ENCODE measurements around the gene ZNF521. TPM values are rescaled to one million over a fixed set of nuclear protein-coding genes. Genes with fewer than 3 reads are reported as not detected.

The ZNF521 gene
- polyA plus RNA-seq, 3 donors, result 0.07 to 0.20 TPM; not detected in 1

GRCh38 chr18:25283781-25284180 is 68.2 kb downstream of the ZNF521 start:
- Histone ChIP-seq H4K20me1 (ENCODE audit: insufficient read depth, low read length) (no peaks in the 10 kb centered on the region), H3K4me2 (replicated peaks; ENCODE audit: extremely low read depth, low read length, poor library complexity, severe bottlenecking) (no peak overlapping the region), H3K4me1 (ENCODE audit: control insufficient read depth in 1 of 2, insufficient read depth in 2 of 2, low read length in 2 of 2) (peaks cover 3 to 11% of the 10 kb centered on the region in 2 donors), H3K27me3 (ENCODE audit: control insufficient read depth in 2 of 2, insufficient read depth in 2 of 2, low read length in 2 of 2) (no peaks in the 10 kb centered on the region), H3K79me2 (ENCODE audit: insufficient read depth, low read length) (no peaks in the 10 kb centered on the region), H3K4me3 (replicated peaks in 1 of 3; ENCODE audit: low read depth in 2 of 3, low read length in 3 of 3) (no peak overlapping the region), H3K27ac (ENCODE audit: low read depth in 1 of 2, low read length in 2 of 2) (no peak overlapping the region), H3K9ac (ENCODE audit: insufficient read depth, low read length, poor library complexity, severe bottlenecking) (no peak overlapping the region), H2AFZ (ENCODE audit: insufficient read depth, low read depth, low read length, poor library complexity, severe bottlenecking) (peak overlapping the region; percentile 58), H3K9me3 (replicated peaks in 1 of 2; ENCODE audit: control insufficient read depth in 1 of 2, insufficient read depth in 1 of 2, low read length in 2 of 2) (no peaks in the 10 kb centered on the region), H3K36me3 (replicated peaks in 1 of 2; ENCODE audit: control insufficient read depth in 1 of 2, insufficient read depth in 2 of 2, low read length in 2 of 2) (no peaks in the 10 kb centered on the region)
- peaks cover 11% of the 10 kb centered on the region for H3K4me1 Mint-ChIP-seq
- H3K4me3 Mint-ChIP-seq, result no peak overlapping the region
- WGBS (ENCODE audit: insufficient coverage), result 100% methylated on average over 2 of the region's 2 CpGs
- H3K36me3 Mint-ChIP-seq, result no peaks in the 10 kb centered on the region
- H3K9me3 Mint-ChIP-seq, result peaks cover 0 to 3% (median 0%) of the 10 kb centered on the region in 7 donors
- no peak overlapping the region for H3K27ac Mint-ChIP-seq
- intact Hi-C loops (cut with micrococcal nuclease), result no loop called here
- TF ChIP-seq CTCF (IDR thresholded peaks at IDR 0.05), result no peak
- peaks cover 0 to 5% (median 1%) of the 10 kb centered on the region in 3 donors for H3K27me3 Mint-ChIP-seq (ENCODE audit: low read depth in 3 of 3)
- DNase-seq, result no peak

GRCh38 chr18:25282896-25283703 is 68.9 kb downstream of the ZNF521 start:
- WGBS (ENCODE audit: insufficient coverage), result 100% methylated on average over 1 of the region's 4 CpGs
- TF ChIP-seq CTCF (IDR thresholded peaks at IDR 0.05), result no peak
- Histone ChIP-seq H3K79me2 (ENCODE audit: insufficient read depth, low read length) (no peaks in the 10 kb centered on the region), H3K4me3 (replicated peaks in 1 of 3; ENCODE audit: low read depth in 2 of 3, low read length in 3 of 3) (no peak overlapping the region), H3K36me3 (replicated peaks in 1 of 2; ENCODE audit: control insufficient read depth in 1 of 2, insufficient read depth in 2 of 2, low read length in 2 of 2) (no peaks in the 10 kb centered on the region), H3K4me2 (replicated peaks; ENCODE audit: extremely low read depth, low read length, poor library complexity, severe bottlenecking) (no peak overlapping the region), H2AFZ (ENCODE audit: insufficient read depth, low read depth, low read length, poor library complexity, severe bottlenecking) (no peak overlapping the region), H4K20me1 (ENCODE audit: insufficient read depth, low read length) (no peaks in the 10 kb centered on the region), H3K9ac (ENCODE audit: insufficient read depth, low read length, poor library complexity, severe bottlenecking) (no peak overlapping the region), H3K9me3 (replicated peaks in 1 of 2; ENCODE audit: control insufficient read depth in 1 of 2, insufficient read depth in 1 of 2, low read length in 2 of 2) (no peaks in the 10 kb centered on the region), H3K27me3 (ENCODE audit: control insufficient read depth in 2 of 2, insufficient read depth in 2 of 2, low read length in 2 of 2) (no peaks in the 10 kb centered on the region), H3K27ac (ENCODE audit: low read depth in 1 of 2, low read length in 2 of 2) (no peak overlapping the region), H3K4me1 (ENCODE audit: control insufficient read depth in 1 of 2, insufficient read depth in 2 of 2, low read length in 2 of 2) (peaks cover 3 to 11% of the 10 kb centered on the region in 2 donors)
- H3K9me3 Mint-ChIP-seq, result peaks cover 0 to 3% (median 0%) of the 10 kb centered on the region in 7 donors
- no peak overlapping the region for H3K27ac Mint-ChIP-seq
- no peak for DNase-seq
- H3K4me1 Mint-ChIP-seq, result peaks cover 11% of the 10 kb centered on the region
- H3K27me3 Mint-ChIP-seq (ENCODE audit: low read depth in 3 of 3), result peaks cover 0 to 5% (median 1%) of the 10 kb centered on the region in 3 donors
- no peak overlapping the region for H3K4me3 Mint-ChIP-seq
- intact Hi-C loops (cut with micrococcal nuclease), result no loop called here
- H3K36me3 Mint-ChIP-seq, result no peaks in the 10 kb centered on the region

Measured in CD14-positive monocyte (primary cell).